Spleen (tissue), 7 donors: ENCODE data around the gene JAG1.

Experiments used
- CTCF ChIP-seq, 11 experiments: fragments of 200-600 bp in 7 of 11; fragments of 450-650 bp in 4 of 11; sonication (generic) in 4 of 11; IDR thresholded peaks in 8 of 11; conservative IDR thresholded peaks in 3 of 11; 1 replicate in 7 of 11; 2 replicates in 4 of 11; pipeline versions ENCODE4 v1.4.0 to v1.8.0; 2016 to 2021; ENCODE audit warnings: antibody characterized with exemption in 11 of 11, inconsistent platforms in 4 of 11, mild to moderate bottlenecking in 1 of 11
- POLR2A ChIP-seq, 3 donors: fragments of 450-650 bp; IDR thresholded peaks; one replicate each; pipeline ENCODE4 v1.5.1; 2017; ENCODE audit warnings: antibody characterized with exemption in 3 of 3, mild to moderate bottlenecking in 1 of 3
- POLR2AphosphoS5 ChIP-seq, 3 donors: sonication (generic); formaldehyde crosslinking; IDR thresholded peaks; one replicate each; pipeline ENCODE4 v1.5.1; 2017; ENCODE audit warnings: antibody characterized with exemption in 3 of 3
- donor health status: DM: no; HTN: no; CAD: no; lungs with moderate emphysema.
- donor health status: DM: no; HTN: no; CAD: no.
- donor health status: DM: no; HTN: no; CAD: no.

- TF ChIP-seq POLR2A (IDR thresholded peaks at IDR 0.05) = no peak
- no peak for TF ChIP-seq POLR2AphosphoS5 (IDR thresholded peaks at IDR 0.05)
- no peak for TF ChIP-seq CTCF (IDR thresholded peaks at IDR 0.05 in 8 of 11, conservative IDR thresholded peaks at IDR 0.05 in 3 of 11)
These were observed 54.4 kb downstream of the JAG1 start for GRCh38 chr20:10619427-10619826.
